ENCODE results near the gene PRLHR.
"Not testable (repeated sequence)": the region's sequence is repeated elsewhere in the genome, so short reads cannot be mapped to it uniquely, and the experiment has no call there.

The PRLHR gene

DNA sequence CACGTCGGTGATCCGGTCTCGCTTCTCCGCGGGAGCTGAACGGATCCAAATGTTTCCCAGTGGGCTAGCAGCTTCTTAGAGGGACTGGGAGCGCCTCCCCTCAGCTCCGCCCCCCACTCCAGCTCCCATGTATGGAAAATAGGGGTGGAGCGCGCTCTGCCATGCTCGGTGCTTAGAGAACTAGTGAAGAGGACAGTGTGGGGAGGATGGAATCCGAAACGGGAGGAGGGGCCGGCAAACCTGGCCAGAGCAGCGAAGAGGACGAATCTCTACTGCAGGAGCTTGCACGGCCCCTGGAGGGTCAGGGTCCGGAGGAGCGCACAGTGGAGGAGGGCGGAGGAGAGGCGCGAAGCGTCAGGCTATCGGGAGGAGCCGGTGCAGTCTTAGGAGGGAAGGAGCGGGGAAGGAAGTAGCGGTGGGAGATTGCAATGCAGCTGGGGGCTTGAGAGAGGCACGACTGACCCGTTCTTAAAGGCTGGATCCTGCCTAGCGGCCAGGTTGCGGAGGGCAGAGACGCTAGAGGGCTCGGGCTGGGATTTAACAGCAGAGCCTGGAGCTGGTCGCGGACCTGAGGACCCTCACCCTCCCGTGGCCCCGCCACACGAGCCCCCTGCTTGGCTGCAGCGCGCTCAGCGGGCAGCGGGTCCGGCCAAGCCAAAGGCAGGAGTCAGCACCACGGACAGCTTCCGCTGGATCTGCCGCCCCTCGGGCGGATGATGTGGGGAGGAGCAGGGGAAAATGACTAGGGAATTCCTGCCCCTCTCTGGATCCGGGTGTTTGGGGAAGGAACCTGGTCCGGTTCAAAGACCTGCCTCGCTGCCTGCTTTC lies at the start of gene PRLHR:
TSS of gene PRLHR (minus strand) at position 51 of the 828 bp plus-strand sequence. CDS start 404 bp downstream, outside the sequence.
- DNase-seq: no peak

DNA sequence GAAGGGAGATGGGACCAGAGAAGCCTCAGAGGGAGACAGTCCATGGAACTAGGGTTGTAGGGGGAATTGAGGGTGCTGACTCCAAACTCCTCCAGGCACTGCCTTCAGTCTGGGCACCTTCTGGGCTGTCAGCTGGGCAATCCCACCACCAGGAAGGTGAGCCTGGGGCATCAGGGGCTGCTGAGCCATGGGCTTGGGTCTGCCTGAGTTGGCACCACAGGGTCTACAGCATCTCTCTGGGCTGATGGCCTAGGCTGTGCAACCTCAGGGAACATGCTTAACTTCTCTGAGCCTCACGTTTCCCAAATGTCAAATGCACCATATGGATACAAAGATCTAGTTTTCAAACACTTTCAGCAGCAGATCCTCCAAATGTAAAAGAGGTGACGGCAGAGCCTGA lies 46.8 kb upstream of the PRLHR start:
- no peak for DNase-seq

DNA sequence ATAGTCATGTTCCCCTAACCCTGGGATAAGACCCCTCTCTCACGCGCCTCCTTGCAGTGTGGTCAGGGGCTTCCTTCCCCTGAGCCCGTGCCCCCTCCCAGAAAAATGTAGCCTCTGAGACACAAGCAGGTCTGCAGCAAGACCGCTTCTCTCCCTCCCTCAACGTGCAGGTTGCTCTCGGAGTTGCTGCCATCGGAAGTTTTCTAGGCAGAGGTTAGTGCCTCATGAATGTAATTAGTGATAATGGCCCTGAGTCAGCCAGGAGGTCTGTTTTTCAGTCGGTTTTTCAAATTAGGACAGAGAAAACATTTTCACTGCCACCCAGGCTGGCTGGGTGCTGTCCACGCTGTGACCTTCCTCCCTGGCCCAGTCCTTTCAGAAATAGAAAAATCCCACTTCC lies 43.2 kb upstream of the PRLHR start:
- DNase-seq: no peak

DNA sequence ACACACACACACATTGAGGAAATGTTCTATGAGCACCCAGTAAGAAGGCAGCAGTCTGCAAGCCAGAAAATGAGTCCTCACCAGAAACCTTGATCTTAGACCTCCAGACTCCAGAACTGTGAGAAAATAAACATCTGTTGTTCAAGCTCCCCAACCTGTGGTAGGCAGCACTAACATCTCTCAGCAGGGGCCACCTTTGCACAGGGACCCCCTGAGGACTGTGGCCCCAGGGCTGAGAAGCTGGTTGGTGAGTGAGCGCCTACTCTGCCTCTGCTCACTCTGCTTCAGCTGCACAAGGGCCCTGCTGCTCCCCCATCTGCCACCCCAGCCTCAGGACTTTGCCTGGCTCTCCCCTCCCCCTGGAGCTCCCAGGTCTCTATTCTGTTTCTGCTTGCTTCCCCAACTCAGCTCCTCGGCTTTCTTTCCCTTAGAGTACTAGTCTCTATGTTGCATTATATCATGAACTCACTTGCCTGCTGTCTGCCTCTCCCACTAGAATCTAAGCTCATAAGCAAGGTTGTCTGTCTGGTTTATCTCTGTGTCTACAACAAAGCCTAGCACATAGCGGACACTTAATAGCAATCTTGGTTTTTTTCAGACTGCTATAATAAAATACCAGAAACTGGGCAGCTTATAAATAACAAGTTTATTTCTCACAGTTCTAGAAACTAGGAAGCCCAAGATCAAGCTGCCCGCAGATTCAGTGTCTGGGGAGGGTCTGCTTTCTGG lies 40.4 kb upstream of the PRLHR start:
- DNase-seq: no peak

DNA sequence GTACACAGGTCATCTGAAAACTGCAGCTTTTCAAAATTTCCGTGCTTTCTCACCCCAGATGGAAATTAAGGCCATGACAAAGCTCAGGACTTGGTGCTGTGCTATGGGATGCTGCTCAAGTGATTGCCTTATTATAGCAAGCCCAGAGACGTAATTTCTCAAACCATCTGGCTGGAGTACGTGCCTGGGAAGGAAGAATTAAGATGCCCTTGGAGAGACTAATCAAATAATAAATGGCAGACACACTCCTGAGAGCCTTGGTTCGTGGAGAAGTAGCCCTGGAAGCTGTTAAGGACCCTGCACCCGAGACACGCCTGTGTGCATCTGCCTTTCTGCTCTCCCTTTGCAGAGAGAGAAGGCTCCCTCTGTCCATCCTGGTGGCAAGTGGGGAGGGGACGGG lies 38.3 kb upstream of the PRLHR start:
- DNase-seq: no peak

DNA sequence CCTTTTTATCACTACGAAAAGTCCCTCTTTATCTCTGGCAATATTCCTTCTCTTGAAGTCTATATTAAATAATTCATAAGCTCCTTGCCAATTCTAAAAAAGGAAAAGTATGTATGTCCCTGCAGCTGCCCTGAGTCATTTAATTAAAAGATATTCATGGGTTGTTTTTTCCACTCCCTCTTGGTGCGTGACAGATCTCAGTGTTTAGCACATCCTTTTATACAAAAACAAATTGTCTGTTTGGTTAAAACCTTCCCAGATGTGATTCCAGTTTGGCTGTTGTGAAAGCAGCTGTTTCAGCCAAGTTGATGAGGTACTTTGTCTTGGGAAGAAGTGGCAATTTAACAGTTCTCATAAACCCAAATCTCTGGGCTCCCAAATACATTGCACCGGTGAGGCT lies 33.8 kb upstream of the PRLHR start:
- no peak for DNase-seq

DNA sequence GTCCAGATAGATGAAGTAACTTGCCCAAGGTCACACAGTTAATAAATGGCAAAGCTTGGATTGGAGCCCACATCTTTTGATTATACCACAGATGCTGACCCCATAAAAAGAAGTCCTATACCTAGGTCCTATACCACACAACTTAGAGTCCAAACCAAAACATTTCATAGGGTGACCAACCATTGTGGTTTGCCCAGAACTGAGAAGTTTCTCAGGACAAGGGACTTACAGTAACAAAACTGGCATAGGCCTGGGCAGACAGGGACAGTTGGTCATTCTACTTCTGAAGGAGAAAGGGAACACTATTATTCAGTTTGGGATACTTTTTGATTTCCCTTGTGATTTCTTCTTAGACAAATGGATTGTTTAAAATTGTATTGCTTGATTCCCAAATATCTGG lies 32.9 kb upstream of the PRLHR start:
- no peak for DNase-seq

DNA sequence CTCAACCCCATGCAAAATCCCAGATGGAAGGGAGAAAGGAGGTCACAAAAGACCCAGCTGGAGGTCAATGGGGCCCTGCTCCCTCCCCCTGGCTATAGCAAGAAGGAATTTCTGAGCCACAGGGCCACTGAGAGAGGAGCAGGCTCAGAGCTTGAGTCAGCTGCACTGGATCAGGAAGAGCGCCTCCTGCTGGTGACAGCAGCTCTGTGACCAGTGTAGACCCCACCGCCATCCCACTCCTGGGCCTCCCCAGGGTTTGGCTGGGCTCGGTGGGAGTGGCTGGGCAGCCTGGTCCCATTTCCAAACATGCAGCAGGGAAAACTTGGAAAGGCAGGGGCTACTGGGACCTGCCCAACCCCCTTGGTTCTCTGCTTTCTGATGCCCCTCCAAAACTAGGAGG lies 31.5 kb upstream of the PRLHR start:
- no peak for DNase-seq

DNA sequence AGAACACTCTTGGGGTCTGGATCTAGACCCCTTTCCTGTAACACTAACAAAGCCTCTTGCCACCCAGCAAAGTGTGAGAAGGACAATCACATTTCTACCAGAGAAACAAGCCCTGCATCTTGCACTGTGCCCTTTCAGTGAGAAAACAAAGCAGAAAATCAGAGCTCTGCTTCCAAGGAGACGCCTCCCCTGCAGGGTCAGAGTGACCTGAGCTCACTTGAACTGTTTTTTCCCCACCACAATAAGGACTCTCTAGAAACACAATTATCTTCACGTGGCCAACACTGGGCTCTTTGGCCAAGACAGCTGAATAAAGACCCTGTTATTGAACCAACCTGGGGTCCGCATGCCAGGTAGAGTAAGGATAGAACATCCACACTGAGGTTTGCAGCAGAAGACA lies 30.1 kb upstream of the PRLHR start:
- no peak for DNase-seq

DNA sequence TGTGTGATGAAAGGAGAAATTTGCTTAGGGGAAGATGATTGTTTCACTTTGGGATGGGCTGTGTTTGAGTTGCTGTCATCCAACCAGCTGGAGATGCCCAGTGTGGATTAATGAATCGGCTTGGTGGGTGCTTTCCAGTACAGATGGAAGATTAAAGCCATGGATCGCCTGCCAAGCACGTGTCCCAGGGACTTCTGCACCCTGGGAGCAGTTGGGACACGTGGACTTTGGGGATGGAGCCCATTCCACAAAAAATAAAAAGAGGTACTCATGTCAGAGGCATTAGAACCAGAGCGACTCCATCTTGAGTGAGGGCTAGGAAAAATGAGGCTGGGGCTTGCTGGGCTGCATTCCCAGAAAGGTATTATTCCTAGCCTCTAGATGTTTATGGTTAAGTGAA lies 29.3 kb upstream of the PRLHR start:
- no peak for DNase-seq

DNA sequence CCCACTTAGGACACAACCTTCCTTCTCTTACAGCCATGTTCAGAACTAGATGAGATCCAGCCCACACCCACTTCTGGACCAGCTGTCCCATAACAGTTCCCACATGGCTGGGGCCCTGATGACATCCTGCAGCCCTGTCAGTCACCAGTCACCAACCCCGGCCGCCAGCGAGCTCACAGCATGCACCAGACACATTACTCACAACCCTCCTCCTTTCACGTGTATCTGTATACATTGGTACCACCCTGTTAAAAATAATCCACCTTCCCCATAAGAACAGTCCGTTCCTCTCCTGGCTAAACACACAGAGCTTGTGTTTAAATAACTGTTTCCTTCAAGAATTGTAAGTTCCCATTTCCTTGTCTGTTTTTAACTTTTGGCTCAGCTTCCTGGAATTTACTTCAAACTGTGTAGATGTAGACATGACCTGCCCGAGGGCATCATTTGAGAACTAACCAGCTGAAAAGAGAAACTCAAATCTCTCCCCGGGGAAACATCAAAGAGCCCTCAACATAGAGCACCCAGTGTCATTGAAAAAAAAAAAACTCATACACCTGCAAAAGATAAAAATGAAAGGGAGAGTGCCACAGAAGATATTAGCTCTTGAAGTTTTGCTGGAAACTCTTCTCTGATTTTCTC lies 26.0 kb upstream of the PRLHR start:
- DNase-seq: peak; percentile 24

DNA sequence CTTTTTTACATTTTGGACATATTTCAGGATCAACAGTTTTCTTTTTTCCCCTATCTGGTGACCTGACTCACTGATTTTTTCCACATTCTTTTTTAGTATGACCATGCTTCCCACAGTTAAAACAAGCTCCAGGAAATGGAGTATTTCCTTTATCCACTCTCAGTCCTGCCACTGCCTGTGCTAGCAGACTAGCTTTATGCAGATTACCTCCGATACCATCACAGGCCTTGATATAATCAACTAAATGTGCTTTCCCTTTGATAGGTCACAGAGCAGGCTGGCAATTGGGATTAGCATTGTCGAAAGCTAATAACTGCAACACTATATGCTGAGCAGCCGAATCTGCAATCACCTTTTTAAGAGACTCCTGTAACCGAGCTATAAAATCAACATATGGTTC lies 18.4 kb upstream of the PRLHR start:
- DNase-seq: not testable (repeated sequence)

DNA sequence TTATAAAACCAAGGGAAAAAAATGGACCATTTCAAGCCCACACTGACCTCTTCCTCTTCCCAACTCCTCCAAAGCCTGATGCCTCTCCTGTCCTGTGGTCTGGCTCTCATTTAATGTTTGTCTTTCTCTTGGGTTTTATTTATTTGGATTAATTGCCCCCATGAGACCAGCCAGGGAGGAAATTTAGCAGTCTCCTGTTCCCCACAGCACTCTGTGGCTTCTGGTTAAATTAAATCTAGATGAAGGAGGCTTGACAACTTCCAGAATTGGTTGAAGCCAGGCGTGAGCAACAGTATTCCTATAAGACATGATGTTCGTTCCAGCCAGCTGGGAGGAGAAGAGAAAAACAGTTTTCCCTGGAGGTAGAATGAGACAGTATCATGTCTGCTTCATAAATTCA lies 15.1 kb upstream of the PRLHR start:
- no peak for DNase-seq

DNA sequence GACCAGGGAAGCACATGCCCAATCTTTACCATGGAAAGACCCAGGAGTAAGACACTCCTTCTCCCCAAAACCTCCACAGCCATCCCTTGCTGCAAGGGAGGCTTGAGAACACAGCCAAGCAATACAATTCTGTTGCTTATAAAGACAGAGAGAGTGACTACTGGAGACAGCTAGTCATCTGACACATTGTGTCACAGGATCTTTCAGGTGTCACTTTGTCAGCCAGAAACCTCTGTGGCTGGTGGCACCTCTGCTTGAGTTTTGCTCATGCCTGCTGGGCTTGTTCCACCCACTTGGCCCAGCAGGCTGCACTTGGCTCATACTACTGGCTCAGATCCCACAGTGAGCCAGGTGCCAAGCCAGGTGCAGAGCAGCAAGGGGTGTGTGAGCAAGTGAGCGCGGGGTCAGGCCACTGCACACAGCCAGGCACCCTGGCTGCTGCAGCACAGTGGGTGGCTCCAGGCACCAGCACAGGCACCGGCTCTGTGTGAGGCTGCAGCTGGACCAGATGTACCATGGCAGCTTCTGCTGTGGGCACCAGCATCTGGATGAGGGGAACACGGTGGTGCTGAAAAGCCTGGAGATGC lies 12.4 kb upstream of the PRLHR start:
- DNase-seq: no peak

DNA sequence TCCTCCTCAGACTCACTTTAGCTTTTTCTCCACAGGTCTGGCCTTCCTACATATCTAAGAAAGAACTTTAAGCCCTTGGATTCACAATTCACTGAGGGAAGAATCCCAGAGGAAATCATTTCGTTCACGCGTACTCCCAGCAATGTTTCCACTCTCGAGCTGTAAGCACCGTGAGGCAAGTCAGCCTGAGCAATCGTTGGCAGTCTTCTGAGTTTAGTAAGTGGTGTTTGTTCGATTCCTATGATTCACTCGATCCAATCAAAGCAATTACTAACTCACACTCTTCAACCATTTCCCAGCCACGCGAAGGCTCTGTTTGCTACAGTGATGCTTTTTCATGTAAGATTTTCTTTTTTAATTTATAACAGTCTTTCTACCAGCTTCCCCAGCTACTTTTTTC lies 10.2 kb upstream of the PRLHR start:
- DNase-seq: no peak

DNA sequence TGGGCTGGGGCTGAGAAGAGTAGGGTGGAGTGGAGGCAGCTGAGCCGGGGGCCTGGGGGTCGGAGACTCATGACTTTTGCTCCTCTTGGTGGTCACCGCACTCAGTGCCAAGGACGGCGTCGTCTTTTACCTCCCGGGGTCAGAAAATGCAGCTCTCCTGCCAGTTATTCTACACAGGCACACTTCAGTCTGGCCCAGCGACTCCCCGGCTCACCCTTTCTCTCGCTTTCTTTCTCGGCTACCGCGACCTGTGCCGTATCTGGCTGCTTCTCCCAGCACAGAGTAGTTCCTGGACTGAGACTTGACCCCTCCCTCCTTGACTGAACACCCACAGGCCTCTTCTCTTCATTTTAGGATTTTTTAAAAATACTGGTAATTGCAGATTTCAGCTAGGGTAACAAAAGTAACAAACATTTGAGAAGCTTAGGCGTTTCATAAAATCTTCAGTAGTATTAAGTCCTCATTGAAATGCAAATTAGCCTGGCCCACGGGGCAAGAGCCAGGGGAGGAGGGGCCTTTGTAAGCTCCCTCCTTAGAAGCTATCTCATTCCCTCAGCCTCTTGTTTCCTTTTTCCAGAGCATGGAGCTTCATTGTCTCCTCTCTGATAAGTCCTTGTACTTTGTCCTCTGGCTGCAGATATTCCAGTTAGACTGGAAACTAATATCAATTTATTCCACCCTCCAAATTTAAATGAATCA lies 1.1 kb upstream of the PRLHR start:
- DNase-seq: no peak

DNA sequence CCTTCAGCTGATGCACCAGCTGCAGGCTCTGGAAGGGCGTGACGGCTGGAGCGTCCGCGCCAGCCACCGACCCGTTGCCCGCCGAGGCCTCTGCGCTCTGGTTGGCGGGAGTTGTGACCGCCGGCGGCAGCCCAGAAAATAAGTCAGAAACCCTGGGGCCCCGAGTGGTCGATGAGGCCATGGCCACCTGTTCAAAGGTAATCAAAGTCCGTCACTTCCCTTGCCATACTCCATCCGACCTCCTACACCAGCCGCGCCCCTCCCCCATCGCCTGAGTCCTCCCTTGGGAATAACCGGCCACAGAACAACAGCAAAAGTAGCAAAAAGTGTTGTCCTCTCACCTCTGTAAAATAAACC lies 406 bp downstream of the PRLHR start:
- DNase-seq: no peak

DNA sequence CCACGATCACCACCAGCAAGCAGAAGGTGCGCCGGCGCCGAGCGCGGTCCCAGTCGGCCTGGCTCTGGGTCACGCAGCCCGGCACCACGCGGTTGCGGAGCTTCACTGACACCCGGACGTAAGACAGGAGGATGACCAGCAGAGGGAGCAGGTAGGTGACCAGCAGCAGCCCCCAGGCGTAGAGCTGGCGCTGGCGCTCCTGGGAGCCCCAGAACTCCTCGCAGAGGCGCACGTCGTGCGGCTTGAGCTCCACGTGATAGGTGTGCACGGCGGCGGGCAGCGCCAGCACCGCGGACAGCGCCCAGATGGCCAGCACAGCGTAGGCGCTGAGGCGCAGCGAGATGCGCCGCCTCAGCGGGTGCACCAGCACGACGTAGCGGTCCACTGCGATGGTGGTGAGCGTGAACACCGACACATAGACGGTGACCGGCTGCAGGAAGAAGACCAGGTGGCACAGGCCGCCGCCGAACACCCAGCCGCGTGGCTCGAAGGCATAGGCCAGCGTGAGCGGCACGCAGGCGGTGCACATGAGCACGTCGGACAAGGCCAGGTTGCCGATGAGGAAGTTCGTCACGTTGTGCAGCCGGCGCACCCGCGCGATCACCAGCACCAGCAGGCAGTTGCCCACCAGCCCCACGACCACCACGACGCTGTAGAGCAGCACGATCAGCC lies 920 bp downstream of the PRLHR start:
- peak; percentile 14 for DNase-seq

DNA sequence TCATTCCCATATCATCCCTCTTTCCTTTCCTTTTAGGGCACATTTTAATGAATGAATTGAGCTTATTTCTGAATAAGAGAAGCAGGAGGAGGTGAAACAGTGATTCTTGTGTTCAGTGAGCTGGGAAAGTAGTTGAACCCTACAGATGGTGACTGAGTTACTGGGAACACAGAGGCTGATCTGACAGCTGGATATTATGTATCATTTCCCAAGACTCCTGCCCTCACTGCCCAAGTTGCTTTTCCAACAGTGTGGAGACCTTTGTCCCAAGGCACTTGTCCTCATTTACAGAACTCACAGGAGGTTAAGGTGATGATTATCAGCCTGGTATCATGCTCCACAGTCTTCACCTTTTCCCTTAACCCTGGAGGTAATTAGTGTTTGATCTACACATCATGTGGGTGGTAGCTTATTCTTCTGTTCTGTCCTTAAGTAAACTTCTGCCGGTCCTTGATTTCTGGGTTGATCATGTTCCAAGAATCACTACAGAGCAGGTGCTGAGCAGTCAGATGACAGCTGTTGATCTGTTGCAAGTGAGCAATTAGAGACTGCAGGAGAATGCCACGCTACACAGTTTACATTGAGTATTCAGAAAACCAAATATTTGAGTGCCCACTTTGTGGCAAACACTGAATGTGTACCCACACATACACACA lies 2.6 kb downstream of the PRLHR start:
- DNase-seq: no peak

DNA sequence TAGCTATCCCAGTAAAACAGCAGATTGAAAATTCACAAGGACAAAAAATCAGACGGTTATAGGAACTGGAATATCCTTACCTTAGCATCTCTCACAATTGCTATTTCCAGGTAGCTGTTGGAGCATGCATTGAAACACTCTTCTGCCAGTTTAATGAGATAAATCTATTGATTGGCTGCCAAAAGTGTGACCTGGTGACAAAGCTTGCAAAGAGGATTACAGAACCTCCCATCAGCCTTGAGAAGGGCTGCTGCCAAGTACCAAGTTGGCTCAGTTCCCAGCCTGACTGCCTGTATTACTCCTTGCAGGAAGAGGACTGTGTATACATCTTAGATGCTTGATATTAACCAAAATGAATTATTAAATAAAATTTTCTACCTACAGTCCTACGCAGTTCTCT lies 5.1 kb downstream of the PRLHR start:
- no peak for DNase-seq

DNA sequence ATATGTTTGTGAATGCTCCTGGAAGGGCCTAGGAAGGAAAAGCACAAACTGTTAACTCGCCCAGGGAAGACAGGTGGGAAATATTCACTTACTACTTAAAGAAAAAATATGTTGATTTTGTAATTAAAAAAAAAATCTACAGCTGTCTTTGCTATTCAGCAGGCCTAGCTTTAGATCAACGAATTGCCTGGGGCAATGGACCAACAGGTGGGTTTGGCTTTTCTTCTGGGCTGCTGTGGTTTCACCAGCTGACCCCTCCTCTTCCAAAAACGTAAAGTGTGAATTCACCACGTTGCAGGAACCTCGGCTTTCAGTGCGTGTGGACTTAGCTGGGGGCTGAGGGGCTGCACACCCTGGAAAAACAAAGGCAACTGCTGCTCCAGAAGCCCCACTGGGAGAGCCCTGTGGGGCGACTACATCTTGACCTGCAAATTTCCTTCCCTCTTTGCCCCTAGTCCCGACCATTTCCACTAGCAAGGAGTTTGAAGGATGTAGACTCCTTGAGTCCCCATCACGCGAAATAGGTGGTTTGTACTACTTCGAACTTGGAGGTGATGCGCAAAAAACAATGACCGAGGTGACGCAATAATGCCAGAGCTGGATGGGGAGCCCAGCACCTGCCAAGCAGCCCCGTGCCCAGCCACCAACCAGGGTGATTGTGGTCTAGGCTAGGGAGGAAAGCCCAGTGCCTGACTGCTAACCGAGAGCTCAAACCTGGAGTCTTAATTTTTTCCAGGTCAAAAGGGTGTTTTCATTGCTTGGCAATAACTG lies 7.4 kb downstream of the PRLHR start:
- no peak for DNase-seq
